NCI-H2107 treated with DMSO at 0.1 percent for 48 hours (cell line): ENCODE results near the gene FLII.

Source experiments
- DNase-seq: peaks from one replicate; lab custom pipeline; 2025; ENCODE audit not compliant: unreplicated experiment; lab: John Stamatoyannopoulos, UW

Gene FLII

DNA sequence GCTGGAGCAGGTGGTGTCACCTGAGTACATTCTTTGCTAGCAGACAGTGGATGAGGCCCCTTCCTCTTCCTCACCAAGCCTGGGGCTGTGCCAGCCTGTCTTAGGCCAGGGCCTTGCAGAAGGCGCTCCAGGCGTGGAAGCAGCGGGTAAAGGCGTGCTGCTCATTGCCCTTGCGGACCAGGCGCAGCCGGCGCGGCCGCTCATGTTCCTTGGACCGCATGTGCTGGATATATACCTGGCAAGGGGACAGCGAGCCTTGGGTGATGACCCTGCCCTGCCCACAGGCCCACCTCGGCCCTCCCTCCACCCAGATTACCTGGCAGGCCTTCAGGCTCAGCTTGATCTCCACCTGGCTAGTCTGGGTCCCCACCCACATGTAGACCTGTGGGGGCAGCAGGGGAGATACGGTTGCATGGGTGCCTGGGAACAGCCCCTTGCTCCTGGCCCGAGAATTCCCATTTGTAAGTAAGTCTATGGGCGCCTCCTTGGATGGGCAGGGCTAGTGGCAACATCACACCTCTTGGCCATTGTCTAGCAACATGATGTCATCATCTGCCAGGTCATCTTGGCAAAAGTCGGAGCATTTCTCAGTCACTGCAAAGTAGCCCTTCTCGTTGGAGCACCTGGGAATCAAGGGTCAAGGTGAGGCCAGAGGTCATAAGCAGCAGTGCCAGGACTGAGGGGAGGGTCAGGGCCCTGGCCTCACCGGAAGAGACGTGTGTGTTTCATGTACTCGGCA is 13.3 kb downstream of the FLII start:
- no peak for DNase-seq

DNA sequence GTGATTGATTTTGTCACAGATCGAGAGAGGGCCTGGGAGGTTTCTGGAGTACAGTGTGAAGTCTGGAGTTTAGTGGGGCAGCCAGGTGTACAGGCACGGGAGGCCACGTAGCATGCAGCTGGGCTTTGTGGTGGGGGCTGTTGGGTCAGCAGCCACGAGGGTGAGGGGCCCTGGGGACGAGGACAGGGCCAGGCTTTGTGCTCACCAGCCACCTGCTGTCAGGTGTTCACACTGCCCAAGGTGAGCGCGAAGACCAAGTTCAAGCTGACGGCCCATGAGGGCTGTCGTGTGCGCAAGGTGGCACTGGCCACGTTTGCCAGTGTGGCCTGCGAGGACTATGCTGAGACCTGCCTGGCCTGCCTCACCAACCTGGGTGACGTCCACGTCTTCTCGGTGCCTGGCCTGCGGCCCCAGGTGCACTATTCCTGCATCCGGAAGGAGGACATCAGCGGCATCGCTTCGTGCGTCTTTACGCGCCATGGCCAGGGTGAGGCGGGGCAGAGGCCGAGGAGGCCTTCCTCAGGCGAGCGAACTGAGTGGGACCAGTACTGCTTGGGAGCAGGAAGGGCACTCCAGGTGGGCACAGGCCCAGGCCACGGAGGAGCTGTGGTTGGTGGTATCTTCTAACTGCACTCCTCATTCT is 17.2 kb downstream of the FLII start:
- DNase-seq = no peak

DNA sequence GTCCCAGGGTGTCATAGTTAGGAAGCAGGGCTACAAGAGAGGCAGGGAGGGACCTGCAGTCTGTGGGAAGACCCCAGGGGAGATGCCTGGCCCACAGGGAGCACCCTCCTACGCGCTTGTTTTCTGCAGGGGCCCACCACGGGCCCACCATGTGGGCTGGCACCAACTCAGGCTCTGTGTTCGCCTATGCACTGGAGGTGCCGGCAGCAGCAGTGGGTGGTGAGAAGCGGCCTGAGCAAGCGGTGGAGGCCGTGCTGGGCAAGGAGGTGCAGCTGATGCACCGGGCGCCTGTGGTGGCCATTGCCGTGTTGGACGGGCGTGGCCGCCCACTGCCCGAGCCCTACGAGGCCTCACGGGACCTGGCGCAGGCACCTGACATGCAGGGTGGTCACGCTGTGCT is 18.1 kb downstream of the FLII start:
- no peak for DNase-seq

DNA sequence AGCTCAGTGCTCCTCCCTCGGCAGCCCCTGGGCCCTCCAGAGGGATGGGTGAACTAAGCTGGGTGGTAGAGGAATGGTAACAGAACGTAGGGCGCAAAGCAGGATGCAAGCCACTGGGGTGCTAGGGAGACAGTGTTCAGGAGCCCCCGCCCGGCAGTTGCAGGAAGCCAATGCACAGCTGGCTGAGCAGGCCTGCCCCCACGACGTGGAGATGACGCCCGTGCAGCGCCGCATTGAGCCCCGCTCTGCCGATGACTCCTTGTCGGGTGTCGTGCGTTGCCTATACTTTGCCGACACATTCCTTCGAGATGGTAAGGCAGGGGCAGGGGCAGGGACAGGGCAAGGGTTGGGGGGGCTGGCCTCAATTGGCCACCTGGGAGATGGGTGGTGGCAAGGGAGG is 20.2 kb downstream of the FLII start:
- DNase-seq = no peak

DNA sequence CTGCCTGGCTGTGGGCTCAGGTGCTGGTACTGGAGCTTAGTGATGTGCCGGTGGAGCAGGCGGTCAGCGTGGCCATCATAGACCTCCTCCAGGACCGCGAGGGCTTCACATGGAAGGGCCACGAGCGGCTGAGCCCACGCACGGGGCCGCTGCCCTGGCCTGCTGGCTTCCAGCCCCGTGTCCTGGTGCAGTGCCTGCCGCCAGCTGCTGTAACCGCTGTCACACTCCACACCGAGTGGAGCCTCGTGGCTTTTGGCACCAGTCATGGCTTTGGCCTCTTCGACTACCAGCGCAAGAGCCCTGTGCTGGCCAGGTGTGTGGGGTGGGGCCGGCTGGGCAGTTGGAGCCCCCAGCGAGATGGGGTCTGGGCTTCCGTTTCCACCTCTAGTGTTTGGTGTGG is 21.1 kb downstream of the FLII start:
- no peak for DNase-seq

DNA sequence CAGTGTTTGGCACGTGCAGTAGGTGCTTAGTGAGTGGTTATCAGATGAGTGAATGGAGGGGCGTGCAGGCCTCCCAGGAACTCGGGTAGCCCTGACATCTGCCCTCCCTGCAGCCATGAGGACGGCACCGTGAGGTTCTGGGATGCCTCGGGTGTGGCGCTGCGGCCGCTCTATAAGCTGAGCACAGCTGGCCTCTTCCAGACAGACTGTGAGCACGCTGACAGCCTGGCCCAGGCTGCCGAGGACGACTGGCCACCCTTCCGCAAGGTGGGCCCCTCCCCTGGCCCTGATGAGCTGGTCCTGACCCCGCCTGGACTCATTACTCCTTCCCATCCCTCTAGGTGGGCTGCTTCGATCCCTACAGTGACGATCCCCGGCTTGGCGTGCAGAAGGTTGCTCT is 22.0 kb downstream of the FLII start:
- no peak for DNase-seq

DNA sequence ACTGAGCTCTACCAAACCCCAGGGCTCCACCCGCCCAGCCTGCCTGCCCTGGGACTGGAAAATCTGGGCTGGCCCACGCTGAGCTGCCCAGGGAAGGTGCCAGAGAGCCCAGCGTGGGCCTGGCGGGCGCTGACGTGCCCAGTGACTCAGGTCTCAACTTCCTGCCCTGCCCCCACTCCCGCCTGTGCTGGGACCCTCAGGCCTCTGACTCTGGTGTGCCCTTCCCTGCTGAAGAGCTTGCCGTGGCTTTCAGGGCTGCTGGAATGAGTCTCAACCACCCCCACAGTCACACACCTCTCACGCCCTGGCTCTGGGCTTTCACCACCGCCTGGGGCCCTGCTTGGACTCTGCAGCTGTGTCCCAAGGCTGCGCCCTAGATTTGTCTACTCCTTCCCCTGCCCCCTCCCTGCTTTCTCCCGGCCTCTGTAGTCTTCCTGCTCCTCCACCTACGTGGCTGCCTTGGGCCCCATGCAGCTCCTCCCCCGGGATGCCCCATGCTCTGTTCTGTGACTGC is 22.7 kb downstream of the FLII start:
- no peak for DNase-seq

DNA sequence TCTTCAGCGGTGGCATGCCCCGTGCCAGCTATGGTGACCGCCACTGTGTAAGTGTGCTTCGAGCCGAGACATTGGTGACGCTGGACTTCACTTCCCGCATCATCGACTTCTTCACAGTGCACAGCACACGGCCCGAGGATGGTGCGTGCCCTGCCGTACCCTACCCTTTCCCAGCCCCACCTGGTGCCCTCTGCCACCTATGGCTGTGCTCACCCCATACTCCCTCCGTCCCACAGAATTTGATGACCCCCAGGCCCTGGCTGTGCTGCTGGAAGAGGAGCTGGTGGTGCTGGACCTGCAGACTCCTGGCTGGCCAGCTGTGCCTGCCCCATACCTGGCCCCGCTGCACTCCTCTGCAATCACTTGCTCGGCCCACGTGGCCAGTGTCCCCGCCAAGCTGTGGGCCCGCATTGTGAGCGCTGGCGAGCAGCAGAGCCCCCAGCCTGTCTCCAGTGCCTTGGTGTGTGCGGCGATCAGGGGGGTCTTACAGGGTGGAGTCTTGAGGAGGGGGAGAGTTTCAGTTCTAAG is 23.6 kb downstream of the FLII start:
- DNase-seq = no peak

DNA sequence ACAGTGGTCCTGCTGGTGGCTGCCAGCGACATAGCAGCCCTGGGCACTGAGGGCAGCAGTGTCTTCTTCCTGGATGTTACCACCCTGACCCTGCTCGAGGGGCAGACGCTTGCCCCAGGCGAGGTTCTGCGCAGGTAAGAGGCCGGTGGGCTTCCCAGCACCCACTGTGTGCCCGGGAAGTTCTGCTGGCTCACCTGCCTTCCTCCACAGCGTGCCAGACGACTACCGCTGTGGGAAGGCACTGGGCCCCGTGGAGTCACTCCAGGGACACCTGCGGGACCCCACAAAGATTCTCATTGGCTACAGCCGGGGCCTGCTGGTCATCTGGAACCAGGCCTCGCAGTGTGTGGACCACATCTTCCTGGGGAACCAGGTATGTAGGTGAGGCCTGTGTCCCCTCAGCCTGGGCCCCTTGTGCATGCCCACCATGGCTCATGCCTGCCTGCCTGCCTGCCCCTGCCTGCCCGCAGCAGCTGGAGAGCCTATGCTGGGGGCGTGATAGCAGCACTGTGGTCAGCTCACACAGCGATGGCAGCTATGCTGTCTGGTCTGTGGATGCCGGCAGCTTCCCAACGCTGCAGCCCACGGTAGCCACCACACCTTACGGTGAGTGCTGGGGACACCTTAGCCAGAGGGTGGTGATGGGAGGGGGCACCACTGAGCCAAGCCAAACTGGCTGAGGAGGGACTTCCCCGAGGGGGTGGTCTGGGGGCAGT is 24.6 kb downstream of the FLII start:
- DNase-seq = no peak

DNA sequence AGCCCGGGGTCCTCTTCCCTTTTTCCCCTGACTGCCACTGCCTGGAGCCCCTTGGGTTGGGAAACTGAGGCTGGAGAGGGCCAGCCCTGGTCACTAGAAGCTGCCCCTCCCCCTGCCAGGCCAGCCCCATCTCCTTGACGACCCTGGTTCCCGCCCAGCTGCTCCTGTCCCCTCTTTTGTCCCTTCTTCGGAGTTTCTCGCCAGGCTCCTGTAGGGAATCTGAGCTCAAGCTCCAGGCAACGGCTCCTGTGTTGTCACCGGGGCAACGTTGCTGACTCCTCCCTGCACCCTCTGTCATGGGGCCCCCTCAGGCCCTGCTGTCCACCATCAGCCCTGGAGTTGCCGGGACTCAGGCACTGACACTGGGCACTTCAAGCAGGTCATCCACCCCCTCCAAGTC is 27.4 kb downstream of the FLII start:
- no peak for DNase-seq

DNA sequence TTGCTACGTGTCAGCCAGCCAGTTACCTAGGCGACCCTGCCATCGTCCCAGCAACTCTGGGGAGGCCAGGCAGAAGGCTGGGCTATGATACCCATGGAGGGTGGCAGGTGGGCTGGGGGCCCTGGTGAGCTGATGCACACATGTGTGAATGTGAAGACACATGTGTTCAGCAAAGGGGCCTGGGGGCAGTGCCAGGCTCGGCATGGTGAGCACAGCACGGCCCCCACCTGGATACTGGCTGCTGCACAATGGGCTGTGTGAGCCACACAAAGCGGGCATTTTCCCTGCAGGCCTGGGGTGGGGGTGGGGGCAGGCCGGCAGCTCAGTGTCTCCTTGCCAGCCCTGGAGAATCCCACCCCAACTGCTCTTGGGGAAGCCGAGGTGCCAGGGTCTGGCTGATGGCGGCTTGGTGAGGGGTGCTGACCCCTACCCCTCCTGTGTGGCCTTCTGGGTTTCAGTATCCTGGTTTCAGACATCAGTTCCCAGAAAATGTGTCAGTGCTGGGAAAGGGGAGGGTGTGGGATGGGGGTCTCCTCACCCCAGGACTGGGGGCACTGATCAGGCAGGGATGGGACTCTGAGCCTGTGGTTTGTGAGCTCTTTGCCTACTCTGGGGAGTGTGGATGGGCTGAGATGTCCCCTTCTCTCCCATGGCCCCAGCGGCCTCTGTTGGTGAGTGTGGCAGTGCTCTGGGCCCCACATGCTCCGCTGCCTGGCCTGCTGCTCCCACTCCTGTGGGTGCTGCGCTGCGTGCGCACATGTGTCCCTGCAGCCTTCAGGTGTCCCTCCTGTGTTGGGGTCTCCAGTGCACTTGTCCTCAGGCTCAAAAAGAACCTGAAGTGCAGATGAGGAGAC is 28.0 kb downstream of the FLII start:
- DNase-seq = no peak

DNA sequence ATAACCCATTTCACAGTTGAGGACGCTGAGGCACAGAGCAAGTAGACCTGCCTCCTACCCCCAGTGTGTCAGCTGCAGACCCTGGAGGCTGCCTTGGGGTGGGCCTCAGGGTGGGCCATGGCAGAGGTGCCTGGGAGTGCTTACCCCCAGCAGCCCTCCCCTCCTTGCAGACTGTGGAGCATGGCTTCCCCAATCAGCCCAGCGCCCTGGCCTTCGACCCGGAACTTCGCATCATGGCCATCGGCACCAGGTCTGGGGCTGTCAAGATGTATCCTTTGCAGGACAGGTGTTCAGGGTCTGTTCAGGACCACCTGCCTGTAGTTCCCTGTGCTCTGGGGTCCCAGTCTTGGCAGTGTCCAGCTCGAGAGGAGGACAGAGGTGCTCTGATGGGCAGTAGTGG is 28.8 kb downstream of the FLII start:
- no peak for DNase-seq

DNA sequence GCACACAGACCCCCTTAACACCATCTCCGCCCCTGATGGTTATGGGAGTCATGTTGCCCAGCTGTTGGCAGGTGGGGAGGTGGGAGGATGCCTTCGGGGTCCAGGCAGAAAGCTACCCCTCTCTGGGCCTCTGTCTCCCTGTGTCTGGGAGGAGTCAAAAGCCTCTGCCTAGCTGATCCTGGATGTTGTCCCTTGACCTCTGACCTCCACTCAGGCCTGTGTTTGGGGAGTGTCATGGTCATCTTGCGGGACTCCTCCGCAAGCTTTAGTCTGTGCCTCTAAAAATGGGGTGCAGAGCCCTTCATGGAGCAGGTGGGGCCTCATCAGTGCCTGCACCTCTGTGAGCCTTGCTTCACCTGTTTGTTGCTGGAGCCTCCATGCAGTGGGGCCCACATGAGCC is 29.3 kb downstream of the FLII start:
- no peak for DNase-seq

DNA sequence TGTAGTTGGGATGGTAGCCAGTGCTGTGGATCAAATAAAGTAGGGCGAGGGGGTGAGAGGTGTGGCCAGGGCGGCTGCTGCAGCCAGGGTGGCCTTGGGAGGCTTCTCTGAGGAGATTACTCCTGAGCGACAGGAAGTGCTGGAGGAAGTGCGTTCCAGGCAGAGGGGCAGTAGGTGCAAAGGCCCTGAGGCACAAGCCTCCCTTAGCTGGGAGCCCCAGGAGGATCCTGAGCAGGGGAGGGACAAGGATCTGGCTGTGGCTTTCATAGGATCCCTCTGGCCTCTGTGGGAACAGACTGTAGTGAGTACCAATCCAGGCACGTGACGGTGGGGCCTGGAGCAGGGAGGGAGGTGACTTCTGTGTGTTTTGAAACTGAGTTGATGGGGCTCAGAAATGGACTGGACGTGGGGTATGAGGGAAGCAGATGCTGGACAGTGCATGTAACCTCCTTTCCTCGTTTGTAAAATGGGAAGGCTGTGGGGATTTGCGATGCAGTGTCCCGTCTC is 30.3 kb downstream of the FLII start:
- DNase-seq = no peak

DNA sequence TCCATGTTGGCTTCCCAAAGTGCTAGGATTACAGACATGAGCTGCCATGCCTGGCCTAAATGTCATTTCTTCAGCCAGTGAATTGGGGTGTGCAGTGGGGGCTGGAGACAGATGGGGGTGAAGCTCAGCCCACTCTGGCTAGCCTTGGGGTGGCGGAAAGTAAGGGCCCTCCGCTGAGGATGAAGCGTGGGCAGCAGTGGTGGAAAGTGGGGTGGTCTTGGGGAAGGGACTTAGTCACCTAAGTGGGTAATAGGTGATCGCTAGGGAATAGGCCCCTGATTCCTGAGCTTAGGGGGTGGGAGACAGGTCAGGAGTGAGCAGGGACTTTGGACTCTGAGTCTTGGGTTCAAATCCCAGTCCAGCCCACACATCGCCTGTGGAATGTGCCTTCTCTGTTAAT is 30.9 kb downstream of the FLII start:
- no peak for DNase-seq

DNA sequence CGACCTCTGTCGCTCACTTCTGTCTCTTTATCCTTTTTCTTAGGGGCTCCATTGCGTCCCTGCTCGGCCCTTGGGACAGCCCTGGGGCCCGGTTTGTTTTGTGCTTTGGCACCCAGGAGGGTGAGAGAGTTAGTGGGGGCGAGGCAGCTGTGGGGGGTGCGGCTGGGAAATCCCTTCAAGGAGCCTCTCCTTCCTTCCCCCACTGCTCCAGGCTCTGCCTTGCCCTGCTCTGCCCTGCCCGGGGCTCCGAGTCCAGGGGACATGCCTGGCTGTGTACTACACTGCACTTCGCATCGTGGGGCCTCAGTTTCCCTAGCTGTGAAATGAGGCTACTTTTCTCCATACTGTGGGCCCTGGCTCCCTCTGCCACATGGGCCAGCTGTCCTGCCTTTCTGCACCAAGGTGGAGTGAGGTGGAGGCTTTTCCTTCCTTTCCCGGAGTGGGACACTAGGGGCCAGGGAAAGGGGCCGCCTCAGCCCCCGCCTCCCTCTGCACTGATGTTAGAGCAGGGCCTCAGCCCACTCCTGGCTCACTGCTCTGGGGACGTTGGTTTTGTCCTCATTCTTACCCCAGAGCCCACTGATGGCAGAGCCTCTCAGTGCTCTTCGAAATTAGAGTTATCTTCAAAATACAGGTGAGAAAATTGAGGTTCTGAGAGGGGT is 32.1 kb downstream of the FLII start:
- DNase-seq = no peak

DNA sequence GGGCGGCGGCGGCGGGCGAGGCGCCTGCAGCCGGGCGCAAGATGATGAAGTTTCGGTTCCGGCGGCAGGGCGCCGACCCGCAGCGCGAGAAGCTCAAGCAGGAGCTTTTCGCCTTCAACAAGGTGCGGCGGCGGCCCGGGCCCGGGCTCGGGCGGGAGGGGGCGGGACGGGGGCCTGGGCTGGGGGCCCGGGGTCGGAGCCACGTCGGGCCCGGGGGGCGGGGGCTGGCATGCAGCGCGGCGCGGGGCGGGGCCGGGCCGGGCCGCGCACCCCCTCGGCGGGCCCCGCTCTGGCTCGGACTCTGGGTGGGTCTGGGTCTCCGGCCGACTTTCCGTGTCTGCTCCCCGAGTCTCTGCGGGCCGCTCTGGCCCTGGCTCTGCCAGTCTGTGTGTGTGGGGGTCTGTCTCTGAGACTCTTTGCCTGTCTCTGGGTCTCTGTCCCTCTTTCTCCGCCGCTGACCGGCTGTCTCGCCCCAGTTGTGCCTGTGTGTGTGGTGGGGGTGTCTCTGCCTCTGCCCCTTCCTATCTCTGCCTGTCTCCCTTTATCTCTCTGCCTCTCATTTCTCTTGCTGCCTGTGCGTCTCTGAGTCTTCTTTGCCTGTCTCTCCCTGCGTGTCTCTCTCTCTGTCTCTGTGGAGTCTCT is 32.8 kb downstream of the FLII start:
- DNase-seq = no peak

DNA sequence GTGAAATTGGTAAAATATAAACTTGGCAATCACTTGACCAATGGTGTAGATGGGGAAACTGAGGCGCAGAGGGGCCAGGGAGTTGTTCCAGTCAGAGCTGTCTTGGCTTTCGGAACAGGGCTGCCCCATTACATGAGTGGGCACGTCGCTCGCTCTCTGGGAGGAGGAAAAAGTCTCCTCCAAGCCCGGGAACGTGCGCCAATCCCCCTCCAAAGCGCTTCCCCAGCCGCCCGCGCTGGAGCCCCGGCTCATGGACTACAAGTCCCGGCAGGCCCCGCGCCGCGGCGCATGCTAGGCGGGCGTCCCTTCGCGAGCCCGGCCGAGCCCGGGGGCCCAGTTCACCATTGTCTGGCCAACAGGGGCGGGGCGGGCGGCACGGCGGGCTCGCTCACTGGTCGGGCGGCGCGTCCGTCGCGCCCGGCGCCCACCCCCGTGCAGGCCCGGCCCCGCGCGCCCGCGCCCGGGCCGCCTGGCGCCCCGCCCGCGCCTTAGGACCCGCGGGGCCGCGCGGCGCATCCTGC is 33.4 kb downstream of the FLII start, which contains the start of gene LLGL1:
Gene LLGL1, plus strand, starts transcription at position 515 of the 521 bp plus-strand sequence. CDS start 48 bp downstream, outside the sequence.
- peak; percentile 7 for DNase-seq

DNA sequence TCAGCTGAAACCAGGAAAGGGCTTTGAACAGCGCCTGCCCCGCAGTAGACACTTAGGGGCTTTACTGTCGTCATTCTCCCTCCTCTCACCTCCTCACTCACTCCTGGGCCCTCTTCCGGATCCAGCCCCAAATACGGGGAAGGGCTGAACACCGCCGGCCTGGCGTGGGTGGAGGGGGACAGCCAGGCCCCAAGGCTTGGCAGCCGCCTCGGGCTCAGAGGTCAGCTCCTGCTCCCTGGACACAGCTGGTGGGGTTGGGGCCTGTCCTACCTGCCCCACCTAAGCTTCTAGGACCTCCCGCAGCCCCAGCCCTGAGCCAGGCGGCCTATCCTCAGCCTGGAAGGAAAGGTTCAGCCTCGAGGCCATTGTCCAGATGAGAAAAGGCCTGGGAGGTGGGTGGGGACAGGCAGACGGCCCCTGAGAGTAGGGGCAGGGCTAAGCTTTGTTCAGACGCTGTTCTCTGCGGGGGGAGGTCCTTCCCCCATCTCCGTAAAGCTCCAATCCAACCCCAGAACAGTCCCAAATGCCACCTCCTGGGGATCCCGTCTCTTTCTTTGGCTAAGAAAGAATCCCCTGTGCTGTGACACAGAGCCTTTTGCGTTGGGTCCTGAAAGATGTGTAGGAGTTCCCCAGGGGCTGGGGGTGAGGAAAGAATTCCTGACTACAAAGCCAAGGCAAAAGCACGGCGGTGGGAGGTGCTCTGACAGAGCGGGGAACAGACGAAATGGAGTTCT is 34.0 kb downstream of the FLII start:
- DNase-seq = no peak
